ENCODE data around the gene POMT2.

Gene POMT2

GRCh38 chr14:77253333-77254190 is 67.1 kb downstream of the POMT2 start:
- no peak for TF ChIP-seq TAF1 (IDR thresholded peaks at IDR 0.05; ENCODE audit: borderline replicate concordance, insufficient read depth, low read length)
- no peak for TF ChIP-seq REST (IDR thresholded peaks at IDR 0.05; ENCODE audit: insufficient read depth in 1 of 2, low read depth in 2 of 2, low read length in 2 of 2)
- no peak for TF ChIP-seq FOXP2 (optimal IDR thresholded peaks at IDR 0.05; ENCODE audit: borderline replicate concordance, extremely low read depth, extremely low read length, insufficient read depth)
- no peak for TF ChIP-seq POLR2AphosphoS5 (IDR thresholded peaks at IDR 0.05; ENCODE audit: low read depth, low read length)
- no peak for TF ChIP-seq SIN3A (IDR thresholded peaks at IDR 0.05; ENCODE audit: borderline replicate concordance, insufficient read depth, low read length)

DNA sequence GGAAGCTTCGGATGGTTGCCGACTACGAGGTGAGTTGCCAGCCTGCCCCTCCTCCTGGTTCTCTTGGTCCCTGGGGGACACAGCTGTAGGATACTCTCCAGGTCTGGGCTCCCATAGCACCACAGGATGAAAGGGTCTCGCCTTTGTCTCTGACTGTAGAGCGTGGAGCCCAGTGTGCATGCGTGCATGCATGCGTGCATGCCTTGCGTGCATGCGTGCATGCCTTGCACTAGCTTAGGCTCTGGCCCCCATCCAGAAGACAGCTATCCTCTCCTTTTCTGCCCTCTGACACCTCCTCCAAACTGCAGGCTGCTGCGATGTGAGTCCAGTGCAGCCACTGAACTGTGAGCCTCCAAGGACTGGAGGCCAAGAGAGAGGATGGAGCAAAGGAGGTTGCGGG is 68.8 kb downstream of the POMT2 start:
- TF ChIP-seq TAF1 (IDR thresholded peaks at IDR 0.05; ENCODE audit: borderline replicate concordance, insufficient read depth, low read length), result no peak
- TF ChIP-seq POLR2AphosphoS5 (IDR thresholded peaks at IDR 0.05; ENCODE audit: low read depth, low read length), result no peak
- TF ChIP-seq REST (IDR thresholded peaks at IDR 0.05; ENCODE audit: insufficient read depth in 1 of 2, low read depth in 2 of 2, low read length in 2 of 2), result no peak
- no peak for TF ChIP-seq FOXP2 (optimal IDR thresholded peaks at IDR 0.05; ENCODE audit: borderline replicate concordance, extremely low read depth, extremely low read length, insufficient read depth)
- no peak for TF ChIP-seq SIN3A (IDR thresholded peaks at IDR 0.05; ENCODE audit: borderline replicate concordance, insufficient read depth, low read length)

DNA sequence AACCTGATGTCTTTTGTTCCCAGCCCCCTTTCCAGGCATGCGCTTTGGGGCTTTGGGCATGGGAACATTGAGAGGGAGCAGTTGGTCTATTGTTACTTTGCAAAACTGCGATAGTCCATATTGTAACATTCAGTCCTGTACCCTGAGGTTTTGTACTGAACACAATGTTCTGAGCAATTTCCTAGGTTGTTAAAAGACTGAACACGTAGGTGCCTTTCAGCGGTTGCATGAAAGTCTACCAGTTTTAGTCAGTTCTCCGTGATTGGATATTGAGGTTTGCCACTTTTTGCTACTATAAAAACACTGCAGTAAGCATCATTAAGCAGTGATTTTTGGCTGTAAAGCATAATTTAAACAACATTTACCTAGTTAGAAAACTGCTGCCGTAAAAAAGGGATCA is 69.8 kb downstream of the POMT2 start:
- TF ChIP-seq FOXP2 (optimal IDR thresholded peaks at IDR 0.05; ENCODE audit: borderline replicate concordance, extremely low read depth, extremely low read length, insufficient read depth), result no peak
- TF ChIP-seq TAF1 (IDR thresholded peaks at IDR 0.05; ENCODE audit: borderline replicate concordance, insufficient read depth, low read length), result no peak
- no peak for TF ChIP-seq REST (IDR thresholded peaks at IDR 0.05; ENCODE audit: insufficient read depth in 1 of 2, low read depth in 2 of 2, low read length in 2 of 2)
- TF ChIP-seq SIN3A (IDR thresholded peaks at IDR 0.05; ENCODE audit: borderline replicate concordance, insufficient read depth, low read length), result no peak
- TF ChIP-seq POLR2AphosphoS5 (IDR thresholded peaks at IDR 0.05; ENCODE audit: low read depth, low read length), result no peak

- TF ChIP-seq SIN3A (IDR thresholded peaks at IDR 0.05; ENCODE audit: borderline replicate concordance, insufficient read depth, low read length) (no peak), REST (IDR thresholded peaks at IDR 0.05; ENCODE audit: insufficient read depth in 1 of 2, low read depth in 2 of 2, low read length in 2 of 2) (no peak), POLR2AphosphoS5 (IDR thresholded peaks at IDR 0.05; ENCODE audit: low read depth, low read length) (no peak), FOXP2 (optimal IDR thresholded peaks at IDR 0.05; ENCODE audit: borderline replicate concordance, extremely low read depth, extremely low read length, insufficient read depth) (no peak), TAF1 (IDR thresholded peaks at IDR 0.05; ENCODE audit: borderline replicate concordance, insufficient read depth, low read length) (no peak)
Measured at GRCh38 chr14:77249286-77249685, 71.4 kb downstream of the POMT2 start.

Measured in PFSK-1 (cell line).